Measurements from ENCODE around the gene SYT14.
A peak's percentile ranks its signal among the peaks of the same experiment; 100 is the strongest.
"Not testable (repeated sequence)": the region's sequence is repeated elsewhere in the genome, so short reads cannot be mapped to it uniquely, and the experiment has no call there.

SYT14 gene

GRCh38 chr1:209937996-209938959 is at the start of gene SYT14:
SYT14 (plus strand) TSS chr1:209938217; CDS start chr1:209938265, 48 bp downstream.
- DNase-seq: no peak

- DNase-seq: not testable (repeated sequence)
Observed at GRCh38 chr1:209888291-209889076, 49.5 kb upstream of the SYT14 start.

- DNase-seq: no peak
Observed at GRCh38 chr1:209889077-209889418, 49.0 kb upstream of the SYT14 start.

GRCh38 chr1:209890641-209891330 is 47.2 kb upstream of the SYT14 start:
- no peak for DNase-seq

- no peak for DNase-seq
Observed at GRCh38 chr1:209893751-209894150, 44.3 kb upstream of the SYT14 start.

- DNase-seq: peak in 1 of 2 experiments; percentile 4
Observed at GRCh38 chr1:209895709-209896108, 42.3 kb upstream of the SYT14 start.

GRCh38 chr1:209896346-209896745 is 41.7 kb upstream of the SYT14 start:
- no peak for DNase-seq

- DNase-seq: not testable (repeated sequence)
Observed at GRCh38 chr1:209898271-209898670, 39.7 kb upstream of the SYT14 start.

GRCh38 chr1:209898851-209899250 is 39.2 kb upstream of the SYT14 start:
- DNase-seq: not testable (repeated sequence)

- no peak for DNase-seq
Observed at GRCh38 chr1:209899948-209900347, 38.1 kb upstream of the SYT14 start.

GRCh38 chr1:209900734-209901133 is 37.3 kb upstream of the SYT14 start:
- no peak for DNase-seq

GRCh38 chr1:209901211-209901610 is 36.8 kb upstream of the SYT14 start:
- DNase-seq: no peak

GRCh38 chr1:209904774-209905173 is 33.2 kb upstream of the SYT14 start:
- not testable (repeated sequence) for DNase-seq

GRCh38 chr1:209911746-209912145 is 26.3 kb upstream of the SYT14 start:
- DNase-seq: no peak

GRCh38 chr1:209912306-209912705 is 25.7 kb upstream of the SYT14 start:
- DNase-seq: no peak

GRCh38 chr1:209919637-209920036 is 18.4 kb upstream of the SYT14 start:
- DNase-seq: not testable (repeated sequence)

- no peak for DNase-seq
Observed at GRCh38 chr1:209920844-209921243, 17.2 kb upstream of the SYT14 start.

GRCh38 chr1:209924390-209924789 is 13.6 kb upstream of the SYT14 start:
- DNase-seq: no peak

GRCh38 chr1:209926045-209926444 is 12.0 kb upstream of the SYT14 start:
- DNase-seq: no peak

- DNase-seq: no peak
Observed at GRCh38 chr1:209927466-209927865, 10.6 kb upstream of the SYT14 start.

- DNase-seq: no peak
Observed at GRCh38 chr1:209929751-209930150, 8.3 kb upstream of the SYT14 start.

GRCh38 chr1:209931141-209931540 is 6.9 kb upstream of the SYT14 start:
- DNase-seq: no peak

- DNase-seq: no peak
Observed at GRCh38 chr1:209936125-209936524, 1.9 kb upstream of the SYT14 start.
